IPS DF 19.7 (cell line): ENCODE measurements around the gene TAS2R3.

Experiments
- DNase-seq: peaks from one replicate; pipeline ENCODE4 v3.0.0-alpha.2; 2013; ENCODE audit warnings: low read depth, low spot score

Gene TAS2R3

GRCh38 chr7:141785706-141786552, 22.0 kb downstream of the TAS2R3 start:
- DNase-seq, result peak; percentile 15

- DNase-seq, result no peak
These were observed 24.4 kb downstream of the TAS2R3 start for GRCh38 chr7:141788296-141788695.

- no peak for DNase-seq
These were observed 26.0 kb downstream of the TAS2R3 start, which contains the start of gene TAS2R5 for GRCh38 chr7:141789917-141790316. TAS2R5 (plus strand) TSS chr7:141790217; CDS start chr7:141790362, 145 bp downstream.

- DNase-seq, result no peak
These were observed 28.6 kb downstream of the TAS2R3 start for GRCh38 chr7:141792526-141792925.
